Right lobe of liver (tissue), 4 donors: ENCODE data around the gene LAMC1.

Source experiments
- POLR2A ChIP-seq: fragments of 450-650 bp; IDR thresholded peaks from one replicate; pipeline ENCODE4 v1.6.1; 2017; ENCODE audit warnings: antibody characterized with exemption, mild to moderate bottlenecking
- TF ChIP-seq, protein P1 (sequence below), 4 donors: fragments of 200-600 bp in 3 of 4; fragments of 450-650 bp in 1 of 4; IDR thresholded peaks; one replicate each; pipeline versions ENCODE4 v1.5.1 to v1.8.0; 2016 to 2022; ENCODE audit warnings: antibody characterized with exemption in 4 of 4, mild to moderate bottlenecking in 2 of 4
- donor health status: DM: no; HTN: no; CAD: no.
- donor health status: DM: no; HTN: no; CAD: no.
- donor health status: DM: no; HTN: yes; CAD: no.

DNA sequence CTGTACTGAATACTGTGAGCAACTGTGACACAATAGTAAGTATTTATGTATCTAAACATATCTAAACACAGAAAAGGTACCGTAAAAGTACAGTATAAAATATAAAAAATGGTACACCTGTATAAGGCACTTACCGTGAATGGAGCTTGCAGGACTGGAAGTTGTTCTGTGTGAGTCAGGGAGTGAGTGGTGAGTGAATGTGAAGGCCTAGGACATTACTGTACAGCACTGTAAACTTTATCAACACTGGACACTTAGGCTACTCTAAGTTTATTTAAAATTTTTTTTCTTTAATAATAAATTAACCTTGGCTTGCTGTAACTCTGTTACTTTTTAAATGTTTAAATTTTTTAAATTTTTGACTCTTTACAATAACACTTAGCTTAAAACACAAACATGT is 45.7 kb upstream of the LAMC1 start:
- TF ChIP-seq, protein P1, sequence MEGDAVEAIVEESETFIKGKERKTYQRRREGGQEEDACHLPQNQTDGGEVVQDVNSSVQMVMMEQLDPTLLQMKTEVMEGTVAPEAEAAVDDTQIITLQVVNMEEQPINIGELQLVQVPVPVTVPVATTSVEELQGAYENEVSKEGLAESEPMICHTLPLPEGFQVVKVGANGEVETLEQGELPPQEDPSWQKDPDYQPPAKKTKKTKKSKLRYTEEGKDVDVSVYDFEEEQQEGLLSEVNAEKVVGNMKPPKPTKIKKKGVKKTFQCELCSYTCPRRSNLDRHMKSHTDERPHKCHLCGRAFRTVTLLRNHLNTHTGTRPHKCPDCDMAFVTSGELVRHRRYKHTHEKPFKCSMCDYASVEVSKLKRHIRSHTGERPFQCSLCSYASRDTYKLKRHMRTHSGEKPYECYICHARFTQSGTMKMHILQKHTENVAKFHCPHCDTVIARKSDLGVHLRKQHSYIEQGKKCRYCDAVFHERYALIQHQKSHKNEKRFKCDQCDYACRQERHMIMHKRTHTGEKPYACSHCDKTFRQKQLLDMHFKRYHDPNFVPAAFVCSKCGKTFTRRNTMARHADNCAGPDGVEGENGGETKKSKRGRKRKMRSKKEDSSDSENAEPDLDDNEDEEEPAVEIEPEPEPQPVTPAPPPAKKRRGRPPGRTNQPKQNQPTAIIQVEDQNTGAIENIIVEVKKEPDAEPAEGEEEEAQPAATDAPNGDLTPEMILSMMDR (IDR thresholded peaks at IDR 0.05) = no peak
- no peak for TF ChIP-seq POLR2A
